Smooth muscle cell of the brain vasculature (primary cell): Measurements from ENCODE around the gene GJA10.

Experiments used
- DNase-seq: peaks from one replicate; pipeline ENCODE4 v3.0.0-alpha.2; 2012; ENCODE audit warnings: low read depth, low spot score

GJA10 gene

DNA sequence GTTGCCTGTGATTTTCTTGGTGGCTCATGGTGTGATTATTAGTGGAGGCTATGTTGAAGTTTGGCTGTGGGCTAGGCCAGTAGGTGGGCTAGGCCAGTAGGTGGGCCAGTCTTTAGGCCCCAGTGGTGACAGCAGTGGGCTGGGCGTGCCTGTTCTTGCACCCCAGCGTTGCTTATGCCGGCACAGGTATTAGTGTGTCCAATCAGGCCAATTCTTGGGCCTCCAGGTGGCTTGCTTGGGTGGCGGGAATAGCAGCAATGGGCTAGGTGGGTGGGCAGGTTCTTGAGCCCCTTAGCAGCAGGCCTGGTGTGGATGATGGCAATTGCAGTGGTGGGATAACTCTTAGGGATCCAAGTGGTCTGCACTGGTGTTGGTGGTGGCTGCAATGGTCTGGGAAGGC lies 22.9 kb downstream of the GJA10 start:
- DNase-seq = no peak

DNA sequence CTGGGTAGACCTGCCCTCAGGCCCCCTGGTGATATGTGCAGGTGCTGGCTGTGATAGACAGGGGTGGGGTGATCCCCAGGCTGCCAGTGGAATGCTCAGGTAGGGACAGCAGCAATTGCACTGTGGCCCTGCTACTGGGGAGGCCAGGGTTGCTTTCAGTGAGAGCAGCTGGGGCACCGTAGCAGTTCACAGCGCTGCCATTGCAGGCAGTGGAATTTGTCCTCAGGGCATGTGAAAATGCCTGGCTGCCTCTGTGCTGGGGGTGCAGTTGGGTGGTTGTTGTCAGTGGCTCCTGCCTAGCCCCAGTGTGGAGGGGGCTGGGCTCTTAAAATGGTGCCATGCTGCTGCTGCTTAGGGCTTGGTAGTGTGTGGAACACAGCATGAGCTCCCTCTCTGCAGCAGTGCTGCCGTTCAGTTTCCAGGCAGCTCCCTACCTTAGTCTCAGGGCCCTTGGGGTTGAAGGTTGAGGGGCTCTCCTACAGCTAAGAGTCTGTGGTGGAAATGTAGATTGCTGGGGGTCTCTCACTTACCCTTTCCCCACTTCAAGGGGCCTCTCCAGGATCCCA lies 23.6 kb downstream of the GJA10 start:
- no peak for DNase-seq

- DNase-seq = no peak
Observed at GRCh38 chr6:89921197-89921596, 26.9 kb downstream of the GJA10 start.

DNA sequence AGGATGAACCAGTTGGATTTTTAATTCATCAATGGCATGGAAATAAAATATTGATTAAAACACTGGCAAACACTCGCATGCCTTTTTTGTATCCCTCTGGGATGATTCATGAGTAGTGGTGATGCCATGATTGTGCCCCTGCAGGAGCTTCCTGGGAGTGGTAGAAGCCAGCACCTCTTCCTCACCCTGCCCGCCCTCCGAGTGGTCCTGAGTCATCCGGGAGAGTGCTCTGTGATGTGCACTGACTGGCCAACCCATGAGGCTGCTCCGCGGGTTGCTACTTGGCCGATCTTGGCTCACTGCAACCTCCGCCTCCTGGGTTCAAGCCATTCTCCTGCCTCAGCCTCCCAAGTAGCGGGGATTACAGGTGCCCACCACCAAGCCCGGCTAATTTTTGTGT lies 27.4 kb downstream of the GJA10 start:
- no peak for DNase-seq

DNA sequence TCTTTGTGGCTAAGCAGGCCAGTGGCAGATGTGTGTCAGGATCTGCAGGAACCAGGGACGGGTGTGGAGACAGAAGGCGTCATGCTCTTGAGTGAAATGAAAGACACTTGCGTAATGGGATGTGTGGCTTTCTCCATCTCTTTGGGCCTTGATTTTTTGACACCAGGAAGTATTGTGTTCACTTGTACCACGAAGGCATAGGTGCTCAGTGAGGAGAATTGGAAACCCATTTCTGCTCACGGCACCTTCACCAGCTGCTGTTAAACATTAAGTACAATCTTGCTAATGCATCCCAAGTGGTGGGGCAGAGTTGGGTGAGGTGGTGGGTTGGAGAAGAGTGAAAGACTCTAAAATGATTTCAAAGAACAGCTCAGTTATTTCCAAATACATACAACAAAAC lies 30.0 kb downstream of the GJA10 start:
- no peak for DNase-seq

- DNase-seq = no peak
Observed at GRCh38 chr6:89925826-89926225, 31.6 kb downstream of the GJA10 start.

GRCh38 chr6:89927264-89927663 lies 33.0 kb downstream of the GJA10 start:
- no peak for DNase-seq

GRCh38 chr6:89927791-89928550 lies 33.7 kb downstream of the GJA10 start:
- no peak for DNase-seq

DNA sequence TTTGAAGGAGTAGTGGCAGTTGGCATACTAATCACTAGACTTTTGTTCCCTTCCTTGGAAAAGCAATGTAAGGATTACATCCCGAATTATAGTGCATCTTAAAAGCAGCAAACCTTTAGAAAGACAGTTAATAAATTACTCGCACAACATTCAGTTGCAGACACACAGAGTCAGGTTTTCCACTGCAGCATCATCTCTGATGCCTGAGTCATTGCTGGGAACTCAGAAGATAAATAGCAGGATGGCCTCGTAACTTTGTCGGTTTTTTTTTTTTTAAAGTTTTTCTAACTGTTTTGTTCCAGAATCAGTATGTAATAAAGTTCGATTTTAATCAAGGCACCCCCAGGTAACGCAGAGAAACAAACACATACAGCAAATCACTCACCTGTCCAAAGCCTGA lies 34.3 kb downstream of the GJA10 start:
- DNase-seq = no peak

- DNase-seq = no peak
Observed at GRCh38 chr6:89930789-89931188, 36.5 kb downstream of the GJA10 start.

GRCh38 chr6:89932245-89932802 lies 38.1 kb downstream of the GJA10 start:
- DNase-seq = no peak

DNA sequence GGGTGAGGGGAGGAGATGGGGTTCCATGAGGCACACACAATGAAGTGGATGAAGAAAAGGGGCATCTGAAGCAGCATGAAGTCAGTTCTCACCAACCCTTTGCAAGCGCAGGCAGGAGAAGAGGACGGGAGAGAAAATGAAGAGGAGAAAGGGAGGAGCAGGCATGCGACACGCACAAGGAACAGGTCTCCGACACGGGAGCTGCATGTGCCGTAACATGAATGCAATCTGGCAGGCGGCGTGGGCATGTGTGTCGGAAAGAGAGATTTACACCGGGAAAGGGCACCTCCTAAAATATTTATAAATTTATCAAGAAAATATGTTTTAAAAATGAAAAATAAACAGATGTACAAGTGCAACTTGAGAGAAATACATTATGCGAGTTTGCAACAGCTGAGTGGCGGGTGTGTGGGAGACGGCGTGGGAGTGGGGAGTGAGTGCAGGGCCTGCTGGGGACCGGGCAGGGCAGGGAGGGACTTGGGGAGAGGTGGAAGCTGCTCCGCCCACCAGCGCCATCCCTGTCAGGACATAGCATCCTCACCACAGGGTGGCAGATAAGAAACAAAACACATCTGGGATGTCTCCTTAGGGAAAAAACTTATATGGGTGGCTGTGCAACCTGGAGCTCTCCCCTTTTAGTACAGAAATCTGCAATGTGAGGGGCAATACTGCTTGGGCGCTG lies 40.6 kb downstream of the GJA10 start:
- DNase-seq = no peak

DNA sequence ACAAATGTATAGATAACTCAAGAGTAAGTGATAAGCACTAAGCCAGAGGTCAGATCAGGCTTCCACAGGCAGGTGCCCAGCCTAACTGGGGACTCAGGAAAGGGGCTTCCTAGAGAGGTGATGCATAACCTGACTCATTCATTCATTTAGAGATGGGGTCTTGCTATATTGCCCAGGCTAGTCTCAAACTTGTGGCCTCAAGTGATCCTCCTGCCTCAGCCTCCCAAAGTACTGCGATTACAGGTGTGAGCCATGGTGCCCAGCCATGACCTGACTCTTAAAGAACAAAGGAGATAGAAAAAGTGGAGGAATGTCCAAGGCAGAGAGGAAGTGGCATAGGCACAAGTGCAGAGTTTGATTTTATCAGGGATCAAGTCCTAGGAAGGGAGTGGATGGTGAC lies 41.9 kb downstream of the GJA10 start:
- no peak for DNase-seq

DNA sequence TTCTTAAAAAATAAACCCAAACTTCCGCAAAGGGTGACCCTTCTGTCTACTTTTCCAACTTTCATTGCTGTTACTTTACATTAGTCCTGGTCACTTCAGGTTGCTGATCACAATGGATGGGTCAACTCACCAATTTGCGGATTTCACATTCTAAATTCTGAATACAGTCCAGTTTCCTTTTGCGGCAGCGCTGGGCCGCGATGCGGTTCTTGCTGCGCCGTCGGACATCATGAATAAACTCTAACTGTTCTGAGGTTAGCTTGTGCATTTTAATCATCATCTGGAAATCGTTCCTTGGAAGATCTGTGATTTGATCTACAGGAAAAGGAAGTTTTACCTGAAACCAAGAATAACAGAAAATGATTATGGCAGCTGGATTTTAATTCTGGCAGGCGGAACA lies 43.7 kb downstream of the GJA10 start:
- DNase-seq = no peak

DNA sequence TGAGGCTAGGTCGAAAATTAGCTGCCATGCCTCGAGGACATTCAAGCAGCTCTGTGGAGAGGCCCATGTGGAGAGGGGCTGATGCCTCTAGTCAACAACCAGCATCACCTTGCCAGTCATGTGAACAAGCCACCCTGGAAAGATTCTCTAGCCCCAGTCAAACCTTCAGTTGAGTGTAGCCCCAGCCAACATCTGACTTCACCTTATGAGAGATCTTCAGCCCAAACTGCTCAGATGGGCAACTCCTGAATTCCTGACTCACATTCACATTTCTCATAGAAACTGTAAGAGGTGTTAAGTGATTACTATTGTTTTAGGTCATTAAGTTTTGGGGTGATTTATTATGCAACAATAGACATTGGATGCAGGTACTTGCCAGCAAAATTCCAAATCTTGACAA lies 44.9 kb downstream of the GJA10 start:
- DNase-seq = no peak

DNA sequence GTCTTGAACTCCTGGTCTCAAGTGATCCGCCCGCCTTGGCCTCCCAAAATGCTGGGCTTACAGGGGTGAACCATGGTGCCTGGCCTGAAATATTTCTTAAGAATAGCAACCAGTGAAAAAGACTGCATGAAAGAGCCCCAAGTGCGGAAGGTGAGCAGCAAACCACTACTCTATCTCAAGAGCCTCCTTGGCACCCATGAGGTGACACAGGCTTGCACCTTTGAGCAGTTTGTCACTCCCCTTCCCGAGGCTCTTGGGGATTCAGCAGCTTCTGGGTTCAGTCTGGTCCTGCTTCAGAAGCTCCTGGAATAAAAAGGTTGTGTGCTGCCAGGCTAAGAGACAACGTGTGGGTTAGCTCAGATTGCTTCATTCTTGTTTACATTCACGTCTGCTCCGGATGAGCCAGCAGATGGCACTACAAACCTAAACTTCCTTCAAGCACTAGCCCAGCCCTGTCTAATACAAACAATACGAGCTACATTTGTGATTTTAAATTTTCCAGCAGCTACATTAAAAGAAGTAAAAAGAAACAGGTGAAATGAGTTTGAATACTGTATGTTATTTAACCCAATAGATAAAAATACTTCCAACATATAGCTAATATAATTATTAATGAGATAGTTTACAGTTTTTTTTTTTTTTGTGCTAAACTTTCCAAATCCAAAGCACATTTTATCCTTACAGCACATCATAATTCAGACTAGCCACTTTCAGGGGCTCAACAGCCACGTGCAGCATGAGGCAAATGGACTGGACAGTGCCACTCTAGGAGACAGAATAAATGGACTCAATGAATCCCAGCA lies 46.2 kb downstream of the GJA10 start:
- peak; percentile 60 for DNase-seq

DNA sequence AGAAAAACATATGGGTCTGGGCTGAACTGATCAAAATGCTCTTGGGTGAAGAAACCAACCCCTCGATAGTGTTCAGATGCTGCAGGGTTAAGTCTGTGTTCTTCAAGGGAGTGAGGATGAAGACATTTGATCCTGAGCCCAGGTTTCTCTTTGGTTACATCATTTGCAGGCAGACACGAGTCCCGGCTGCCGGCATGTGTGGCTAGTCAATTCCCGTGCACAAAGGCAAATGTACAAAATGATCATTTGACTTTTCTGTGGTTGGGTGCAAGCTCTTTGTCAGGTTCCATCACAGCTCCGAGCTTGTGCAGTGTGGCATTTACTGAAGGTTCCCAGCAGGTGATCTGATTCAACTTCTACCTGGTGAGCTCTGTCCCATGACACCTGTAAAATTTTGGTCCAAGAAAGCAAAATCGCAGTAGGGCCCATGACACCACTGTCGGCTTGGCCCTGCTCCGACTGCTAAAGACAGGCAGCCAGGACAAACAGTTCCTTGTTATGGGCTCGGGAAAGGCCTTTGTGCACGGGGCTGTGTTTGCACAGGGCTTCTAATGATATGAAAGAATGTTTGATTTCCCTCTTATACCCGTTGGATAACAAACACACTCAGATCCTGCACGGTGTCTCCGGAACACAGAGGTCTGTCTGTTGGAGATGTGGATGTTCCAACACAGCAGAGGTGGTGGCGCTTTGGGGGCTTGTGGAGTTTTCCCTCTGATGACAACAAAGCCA lies 46.9 kb downstream of the GJA10 start:
- DNase-seq = no peak

DNA sequence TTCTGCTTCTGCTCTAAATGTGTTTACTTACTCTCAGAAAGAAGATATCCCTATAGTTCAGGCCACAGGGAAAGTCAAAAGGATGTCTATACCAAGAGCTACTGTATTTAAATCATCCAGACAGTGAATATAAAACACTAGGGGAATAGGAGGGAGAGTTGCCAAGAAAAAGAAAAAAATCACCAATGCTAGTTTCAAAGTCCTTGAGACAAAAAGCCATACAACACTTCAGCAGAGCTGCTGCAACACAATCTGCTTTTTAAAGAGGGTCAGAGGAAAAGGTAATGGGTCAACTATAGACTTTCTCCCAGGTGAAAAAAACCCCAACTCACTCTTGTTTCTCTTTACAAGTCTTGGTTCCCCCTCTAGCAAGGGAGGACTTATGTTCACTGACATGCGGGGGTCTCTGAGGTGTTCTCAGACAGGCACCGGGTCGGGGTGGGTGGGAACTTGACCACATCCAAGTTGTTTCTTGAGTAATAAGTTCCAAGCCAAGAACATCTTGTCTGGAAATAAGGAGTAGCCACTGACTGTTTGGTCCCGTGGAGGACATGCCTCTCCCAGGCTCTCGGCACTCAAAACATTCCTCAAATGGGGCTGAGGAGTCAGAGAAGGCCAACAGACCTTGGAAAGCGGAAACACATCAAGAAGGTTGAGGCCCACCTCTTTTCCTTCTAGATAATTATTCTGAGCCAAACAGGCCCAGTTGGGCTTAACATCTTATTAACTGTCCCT lies 47.7 kb downstream of the GJA10 start:
- no peak for DNase-seq

DNA sequence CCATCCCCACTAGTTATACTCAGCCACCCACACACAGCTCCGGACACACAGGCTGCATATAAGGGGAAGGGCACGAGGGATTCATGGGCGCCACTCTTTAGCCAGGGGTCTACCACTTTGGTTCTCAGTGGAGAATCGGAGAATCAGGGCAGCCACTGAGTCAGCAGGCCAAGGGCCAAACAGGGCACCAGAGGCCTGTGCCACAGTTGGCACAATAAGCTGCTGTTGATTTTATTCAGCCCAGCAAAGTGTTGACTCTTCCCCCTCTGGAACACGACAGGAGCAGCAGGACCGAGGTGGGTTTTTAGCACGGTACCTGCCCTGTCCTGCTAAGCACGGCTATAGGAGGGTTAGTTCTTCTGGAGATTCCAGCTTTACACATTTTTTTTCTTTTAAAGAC lies 48.3 kb downstream of the GJA10 start:
- DNase-seq = no peak

- no peak for DNase-seq
Observed at GRCh38 chr6:89944181-89944755, 50.0 kb downstream of the GJA10 start.
